ENCODE data around the gene ANKRD60.

DNA sequence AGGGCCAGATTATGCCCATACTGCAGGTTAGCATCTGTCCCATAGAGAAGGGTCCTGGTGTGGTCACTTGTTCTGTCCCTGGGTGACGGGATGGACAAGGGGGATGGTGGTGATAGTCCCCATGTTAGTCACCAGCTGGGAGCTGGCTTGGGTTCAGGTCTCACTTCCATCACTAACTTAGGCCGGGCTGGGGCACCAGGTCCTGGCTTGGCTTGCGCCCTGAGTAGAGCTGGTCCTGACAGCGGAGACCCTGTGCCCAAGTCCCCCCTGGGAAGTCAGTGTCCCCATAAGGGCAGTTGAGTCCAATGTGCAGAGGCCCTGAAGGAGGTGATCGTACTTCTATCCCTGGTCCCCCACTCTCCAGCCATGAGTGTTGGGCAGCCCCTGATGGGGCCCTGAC is 52.6 kb downstream of the ANKRD60 start:
- TF ChIP-seq, protein P1, sequence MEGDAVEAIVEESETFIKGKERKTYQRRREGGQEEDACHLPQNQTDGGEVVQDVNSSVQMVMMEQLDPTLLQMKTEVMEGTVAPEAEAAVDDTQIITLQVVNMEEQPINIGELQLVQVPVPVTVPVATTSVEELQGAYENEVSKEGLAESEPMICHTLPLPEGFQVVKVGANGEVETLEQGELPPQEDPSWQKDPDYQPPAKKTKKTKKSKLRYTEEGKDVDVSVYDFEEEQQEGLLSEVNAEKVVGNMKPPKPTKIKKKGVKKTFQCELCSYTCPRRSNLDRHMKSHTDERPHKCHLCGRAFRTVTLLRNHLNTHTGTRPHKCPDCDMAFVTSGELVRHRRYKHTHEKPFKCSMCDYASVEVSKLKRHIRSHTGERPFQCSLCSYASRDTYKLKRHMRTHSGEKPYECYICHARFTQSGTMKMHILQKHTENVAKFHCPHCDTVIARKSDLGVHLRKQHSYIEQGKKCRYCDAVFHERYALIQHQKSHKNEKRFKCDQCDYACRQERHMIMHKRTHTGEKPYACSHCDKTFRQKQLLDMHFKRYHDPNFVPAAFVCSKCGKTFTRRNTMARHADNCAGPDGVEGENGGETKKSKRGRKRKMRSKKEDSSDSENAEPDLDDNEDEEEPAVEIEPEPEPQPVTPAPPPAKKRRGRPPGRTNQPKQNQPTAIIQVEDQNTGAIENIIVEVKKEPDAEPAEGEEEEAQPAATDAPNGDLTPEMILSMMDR (IDR thresholded peaks at IDR 0.05): no peak
- TF ChIP-seq POLR2A (IDR thresholded peaks at IDR 0.05): no peak
